22Rv1 (cell line): ENCODE measurements around the gene ADCY1.

ENCODE experiments used
- CTCF ChIP-seq: fragments of 450-650 bp; IDR thresholded peaks from 2 replicates; pipeline ENCODE4 v1.5.1; 2017; ENCODE audit warnings: mild to moderate bottlenecking
- ZFX ChIP-seq: fragments of 450-650 bp; IDR thresholded peaks from 2 replicates; pipeline ENCODE4 v1.6.1; 2017; ENCODE audit warnings: antibody characterized with exemption, borderline replicate concordance

- no peak for TF ChIP-seq CTCF
- TF ChIP-seq ZFX: no peak
Observed at GRCh38 chr7:45609180-45609579, 35.0 kb downstream of the ADCY1 start.
